BE2C (cell line): Measurements from ENCODE around the gene EIF4E3.
A peak's percentile ranks its signal among the peaks of the same experiment; 100 is the strongest.

ENCODE experiments used
- DNase-seq: peaks from one replicate; pipeline ENCODE4 v3.0.0-alpha.2; 2020
- H3K27me3 ChIP-seq: fragments of 250-450 bp; sonication (Bioruptor Pico); 2 replicates; pipeline ENCODE4 v1.5.1; 2020; ENCODE audit warnings: mild to moderate bottlenecking
- H3K36me3 ChIP-seq: fragments of 250-450 bp; sonication (Bioruptor Pico); 2 replicates; pipeline ENCODE4 v1.5.1; 2020; ENCODE audit warnings: mild to moderate bottlenecking
- H3K4me1 ChIP-seq: fragments of 250-450 bp; sonication (Bioruptor Pico); 2 replicates; pipeline ENCODE4 v1.5.1; 2020
- H3K4me3 ChIP-seq: 2 replicates; pipeline ENCODE4 v1.5.1; 2011; ENCODE audit warnings: low read depth, low read length
- H3K9me3 ChIP-seq: fragments of 250-450 bp; sonication (Bioruptor Pico); 2 replicates; pipeline ENCODE4 v1.5.1; 2020
- TF ChIP-seq, protein P1 (sequence below): IDR thresholded peaks from 2 replicates; pipeline ENCODE4 v1.5.1; 2012; ENCODE audit warnings: mild to moderate bottlenecking, low read depth, low read length

Gene EIF4E3

DNA sequence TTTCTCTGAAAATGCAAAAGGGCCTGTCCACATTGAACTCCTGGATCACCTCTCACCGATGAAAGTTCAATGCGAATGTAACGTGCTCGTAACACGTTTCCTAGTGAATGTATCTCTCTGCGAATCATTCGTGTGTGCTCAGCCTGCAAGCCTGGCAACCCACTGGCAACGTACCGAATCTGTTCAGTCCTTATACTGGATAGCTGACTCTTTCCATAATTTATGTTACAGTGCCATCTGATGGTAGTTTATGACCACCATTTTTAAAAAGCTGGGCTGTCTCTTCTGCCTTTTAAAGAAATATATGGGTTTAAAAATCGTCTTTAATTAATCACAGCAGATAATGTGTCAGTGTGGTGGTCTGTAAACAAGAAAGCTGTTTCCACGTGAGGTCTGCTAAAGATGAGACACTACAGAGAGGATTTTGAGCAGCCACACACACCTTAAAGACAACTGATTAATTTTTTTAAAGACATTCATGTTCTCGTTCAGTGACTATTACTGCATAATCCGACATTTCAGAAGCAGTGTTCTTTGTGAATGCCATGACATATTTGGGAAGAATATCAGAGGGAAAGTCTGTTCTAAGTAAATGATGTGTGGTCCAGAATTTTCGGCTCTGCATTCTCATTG lies 72.3 kb downstream of the EIF4E3 start:
- no peaks in the 10 kb centered on the region for H3K36me3 ChIP-seq
- H3K27me3 ChIP-seq: no peaks in the 10 kb centered on the region
- no peaks in the 10 kb centered on the region for H3K4me1 ChIP-seq
- H3K9me3 ChIP-seq: no peaks in the 10 kb centered on the region
- TF ChIP-seq, protein P1, sequence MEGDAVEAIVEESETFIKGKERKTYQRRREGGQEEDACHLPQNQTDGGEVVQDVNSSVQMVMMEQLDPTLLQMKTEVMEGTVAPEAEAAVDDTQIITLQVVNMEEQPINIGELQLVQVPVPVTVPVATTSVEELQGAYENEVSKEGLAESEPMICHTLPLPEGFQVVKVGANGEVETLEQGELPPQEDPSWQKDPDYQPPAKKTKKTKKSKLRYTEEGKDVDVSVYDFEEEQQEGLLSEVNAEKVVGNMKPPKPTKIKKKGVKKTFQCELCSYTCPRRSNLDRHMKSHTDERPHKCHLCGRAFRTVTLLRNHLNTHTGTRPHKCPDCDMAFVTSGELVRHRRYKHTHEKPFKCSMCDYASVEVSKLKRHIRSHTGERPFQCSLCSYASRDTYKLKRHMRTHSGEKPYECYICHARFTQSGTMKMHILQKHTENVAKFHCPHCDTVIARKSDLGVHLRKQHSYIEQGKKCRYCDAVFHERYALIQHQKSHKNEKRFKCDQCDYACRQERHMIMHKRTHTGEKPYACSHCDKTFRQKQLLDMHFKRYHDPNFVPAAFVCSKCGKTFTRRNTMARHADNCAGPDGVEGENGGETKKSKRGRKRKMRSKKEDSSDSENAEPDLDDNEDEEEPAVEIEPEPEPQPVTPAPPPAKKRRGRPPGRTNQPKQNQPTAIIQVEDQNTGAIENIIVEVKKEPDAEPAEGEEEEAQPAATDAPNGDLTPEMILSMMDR: peak; percentile 60
- no peak overlapping the region for H3K4me3 ChIP-seq
- DNase-seq: peak; percentile 49

- H3K9me3 ChIP-seq: no peaks in the 10 kb centered on the region
- no peaks in the 10 kb centered on the region for H3K36me3 ChIP-seq
- DNase-seq: no peak
- TF ChIP-seq, protein P1: no peak
- no peak overlapping the region for H3K4me3 ChIP-seq
- no peaks in the 10 kb centered on the region for H3K4me1 ChIP-seq
- H3K27me3 ChIP-seq: no peaks in the 10 kb centered on the region
These were observed 73.6 kb downstream of the EIF4E3 start for GRCh38 chr3:71651625-71652024.

- TF ChIP-seq, protein P1: no peak
- Histone ChIP-seq H3K36me3 (no peaks in the 10 kb centered on the region), H3K27me3 (no peaks in the 10 kb centered on the region), H3K9me3 (no peaks in the 10 kb centered on the region), H3K4me3 (no peak overlapping the region), H3K4me1 (no peaks in the 10 kb centered on the region)
- DNase-seq: no peak
These were observed 74.8 kb downstream of the EIF4E3 start for GRCh38 chr3:71650372-71650771.

DNA sequence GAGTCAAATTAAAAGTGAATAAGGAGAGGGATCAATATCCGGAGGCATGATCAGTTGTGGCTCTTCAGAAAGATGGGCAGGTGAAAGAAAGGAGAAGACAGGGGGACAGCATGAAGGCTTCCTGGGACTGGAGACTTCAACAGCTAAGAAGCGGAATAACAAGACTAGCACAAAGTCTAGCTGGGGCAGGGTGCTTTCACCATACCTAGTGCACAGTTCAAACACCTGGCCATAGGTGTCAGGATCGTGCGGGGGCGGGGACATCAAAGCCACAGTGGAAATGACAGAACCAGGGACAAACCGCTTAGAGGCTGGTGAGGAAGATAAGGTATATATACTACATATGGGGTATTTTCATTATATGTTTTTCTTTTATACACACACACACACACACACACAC lies 75.4 kb downstream of the EIF4E3 start:
- no peaks in the 10 kb centered on the region for H3K27me3 ChIP-seq
- H3K4me1 ChIP-seq: no peaks in the 10 kb centered on the region
- H3K36me3 ChIP-seq: no peaks in the 10 kb centered on the region
- TF ChIP-seq, protein P1: no peak
- no peak for DNase-seq
- H3K4me3 ChIP-seq: no peak overlapping the region
- no peaks in the 10 kb centered on the region for H3K9me3 ChIP-seq

DNA sequence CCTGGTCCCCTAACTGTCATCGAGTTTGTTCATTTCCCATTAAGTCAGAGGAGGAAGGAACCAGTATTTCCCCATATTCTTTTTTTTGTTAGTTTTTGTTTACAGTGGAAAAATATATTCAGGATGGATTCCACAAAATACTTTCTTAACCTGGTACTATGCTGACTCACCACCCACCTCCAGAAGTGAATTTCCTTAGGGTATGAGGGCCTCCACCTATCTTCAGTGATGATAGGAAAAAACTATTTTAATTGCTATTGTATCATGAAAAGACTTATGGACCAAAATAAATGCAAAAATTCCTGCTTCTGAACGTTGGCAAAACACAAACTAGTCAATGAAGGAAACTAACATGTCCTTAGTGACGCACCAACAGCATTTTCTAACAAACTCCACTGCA lies 77.5 kb downstream of the EIF4E3 start:
- Histone ChIP-seq H3K4me1 (no peaks in the 10 kb centered on the region), H3K27me3 (no peaks in the 10 kb centered on the region), H3K9me3 (no peaks in the 10 kb centered on the region), H3K36me3 (no peaks in the 10 kb centered on the region), H3K4me3 (no peak overlapping the region)
- TF ChIP-seq, protein P1: no peak
- no peak for DNase-seq

- H3K27me3 ChIP-seq: no peaks in the 10 kb centered on the region
- H3K4me3 ChIP-seq: no peak overlapping the region
- TF ChIP-seq, protein P1: no peak
- no peaks in the 10 kb centered on the region for H3K36me3 ChIP-seq
- DNase-seq: no peak
- no peaks in the 10 kb centered on the region for H3K9me3 ChIP-seq
- no peaks in the 10 kb centered on the region for H3K4me1 ChIP-seq
These were observed 78.2 kb downstream of the EIF4E3 start for GRCh38 chr3:71646971-71647370.
